Superior temporal gyrus (tissue), 1 donor: ENCODE data around the gene ITIH5.
"Not testable (repeated sequence)": the region's sequence is repeated elsewhere in the genome, so short reads cannot be mapped to it uniquely, and the experiment has no call there.

ENCODE experiments used
- DNase-seq: peaks from one replicate; pipeline ENCODE4 v3.0.0-alpha.2; 2016; ENCODE audit errors: extremely low spot score

ITIH5 gene

GRCh38 chr10:7666253-7667023 lies at the start of gene ITIH5:
ITIH5 (minus strand) TSS chr10:7666966; CDS start chr10:7666892, 74 bp downstream.
- no peak for DNase-seq

- DNase-seq, result no peak
These were observed 48.7 kb upstream of the ITIH5 start for GRCh38 chr10:7715515-7715914.

DNA sequence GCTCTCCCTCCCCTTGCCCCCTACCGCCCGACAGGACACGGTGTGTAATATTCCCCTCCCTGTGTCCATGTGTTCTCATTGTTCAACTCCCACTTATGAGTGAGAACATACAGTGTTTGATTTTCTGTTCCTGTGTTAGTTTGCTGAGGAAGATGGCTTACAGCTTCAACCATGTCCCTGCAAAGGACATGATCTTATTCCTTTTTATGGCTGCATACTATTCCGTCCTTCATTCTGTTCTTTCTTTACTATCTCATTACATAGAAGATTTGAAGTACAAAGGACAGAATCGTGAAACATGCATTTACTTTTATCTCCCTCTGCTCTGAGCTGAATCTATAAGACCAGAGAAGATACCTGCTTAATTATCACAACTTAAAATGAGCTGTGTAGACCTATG lies 44.3 kb upstream of the ITIH5 start:
- DNase-seq, result not testable (repeated sequence)

GRCh38 chr10:7710446-7710845 lies 43.7 kb upstream of the ITIH5 start:
- no peak for DNase-seq

GRCh38 chr10:7708832-7709231 lies 42.1 kb upstream of the ITIH5 start:
- DNase-seq, result no peak

GRCh38 chr10:7707858-7708622 lies 41.3 kb upstream of the ITIH5 start:
- no peak for DNase-seq

GRCh38 chr10:7707102-7707501 lies 40.3 kb upstream of the ITIH5 start:
- DNase-seq, result no peak

- DNase-seq, result no peak
These were observed 39.8 kb upstream of the ITIH5 start for GRCh38 chr10:7706534-7707073.

GRCh38 chr10:7705341-7705740 lies 38.6 kb upstream of the ITIH5 start:
- DNase-seq, result no peak

DNA sequence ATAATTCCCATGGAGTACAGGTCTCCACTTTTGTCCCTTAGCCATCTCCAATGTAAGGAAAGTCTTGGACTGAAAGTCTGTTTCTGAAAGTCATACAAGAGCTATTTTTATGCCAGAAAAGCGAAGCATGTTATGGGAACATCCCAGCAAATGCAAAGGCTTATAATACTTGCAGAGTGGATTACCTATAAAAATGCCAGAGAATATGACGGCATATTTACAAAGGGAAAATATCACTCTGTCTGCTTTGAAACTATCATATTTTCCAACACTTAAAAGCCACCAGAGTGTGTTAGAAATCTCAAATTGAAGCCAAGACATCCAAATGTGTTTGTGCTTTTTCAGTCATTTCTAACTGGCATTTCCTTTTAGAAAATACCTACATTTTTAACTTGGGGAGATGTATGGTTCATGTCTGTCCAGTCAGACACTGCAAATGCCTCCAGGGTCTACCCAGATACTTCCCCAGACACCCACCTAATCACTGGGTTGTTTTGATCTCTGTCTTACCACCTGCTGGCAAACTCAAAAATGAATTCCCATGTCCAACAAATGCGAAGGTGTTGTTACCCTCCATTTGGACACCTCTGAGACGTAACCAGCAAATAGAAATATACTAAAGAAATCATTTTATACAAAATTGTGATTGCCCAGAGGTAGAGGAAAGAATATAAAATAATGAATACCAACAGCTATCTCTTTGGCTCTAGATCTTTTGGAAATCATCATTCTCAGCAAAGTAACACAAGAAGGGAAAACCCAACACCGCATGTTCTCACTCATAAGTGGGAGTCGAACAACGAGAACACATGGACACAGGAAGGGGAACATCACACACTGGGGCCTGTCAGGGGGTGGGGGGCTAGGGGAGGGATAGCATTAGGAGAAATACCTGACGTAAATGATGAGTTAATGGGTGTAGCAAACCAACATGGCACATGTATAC lies 37.6 kb upstream of the ITIH5 start:
- no peak for DNase-seq

DNA sequence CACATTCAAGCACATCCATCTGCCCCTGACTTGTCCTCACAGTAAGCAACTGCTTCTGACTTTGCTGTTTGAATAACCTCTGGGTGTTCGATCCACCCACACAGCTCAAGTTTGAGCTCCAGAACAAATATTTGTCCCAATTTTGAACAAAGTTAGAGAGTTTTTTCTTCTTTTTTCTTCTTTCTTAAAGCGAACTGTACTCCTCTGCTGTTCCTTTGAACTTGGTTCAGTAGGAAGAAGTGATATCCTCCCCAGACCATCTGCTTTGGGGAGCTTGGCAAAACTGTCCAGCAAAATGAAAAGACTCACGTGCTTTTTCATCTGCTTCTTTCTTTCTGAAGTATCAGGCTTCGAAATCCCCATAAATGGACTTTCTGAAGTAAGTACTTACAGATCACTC lies 36.4 kb upstream of the ITIH5 start, which contains the start of gene ITIH2:
Gene ITIH2 (plus strand): TSS at position 177 of the 400 bp plus-strand sequence. CDS start 119 bp downstream, at position 296.
- DNase-seq, result no peak

DNA sequence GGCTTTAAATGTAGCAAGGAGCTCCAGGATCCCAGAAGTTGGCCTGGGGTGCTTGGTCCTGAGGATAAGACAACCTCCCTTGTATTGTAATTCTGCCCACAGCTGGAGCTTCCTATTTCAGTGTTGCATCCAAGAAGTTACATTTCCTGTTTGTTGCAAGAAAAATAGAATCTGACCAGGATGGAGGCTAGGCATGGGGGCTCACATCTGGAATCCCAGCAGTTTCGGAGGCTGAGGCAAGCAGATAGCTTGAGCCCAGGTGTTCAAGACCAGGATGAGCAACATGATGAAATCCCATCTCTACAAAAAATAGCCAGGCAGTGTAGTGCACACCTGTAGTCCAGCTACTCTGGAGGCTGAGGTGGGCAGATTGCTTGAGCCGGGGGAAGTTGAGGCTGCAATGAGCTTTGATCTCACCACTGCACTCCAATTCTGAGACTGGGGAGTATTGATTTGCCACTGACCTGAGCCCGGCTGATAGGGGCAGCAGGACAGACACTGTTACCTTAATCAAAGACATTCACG lies 35.6 kb upstream of the ITIH5 start:
- DNase-seq, result no peak

GRCh38 chr10:7701158-7701742 lies 34.5 kb upstream of the ITIH5 start:
- DNase-seq, result no peak

DNA sequence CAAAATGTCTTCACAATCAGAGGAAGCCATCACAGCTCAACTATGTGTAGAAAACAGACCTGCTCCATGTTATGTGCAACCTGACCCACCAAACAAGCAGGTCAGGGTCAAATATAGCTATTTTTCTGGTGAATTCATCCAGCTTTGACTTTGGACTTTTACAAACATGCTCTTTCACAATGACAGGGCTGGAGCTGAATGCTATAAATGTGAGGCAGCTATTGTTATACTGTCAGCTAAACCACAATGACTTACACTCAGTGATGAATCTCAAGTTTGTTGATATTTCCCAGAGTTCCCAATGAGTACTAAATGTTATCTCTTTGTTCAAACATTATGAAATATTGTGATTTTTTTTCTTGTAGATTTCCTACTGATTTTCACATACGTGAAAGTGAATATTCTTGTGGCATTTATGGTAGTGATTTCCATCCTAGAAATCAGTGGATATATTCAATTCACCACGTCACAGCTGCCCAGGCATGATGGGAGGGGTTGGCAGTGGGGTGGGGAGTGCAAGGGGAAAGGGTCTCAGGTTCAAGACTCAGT lies 33.9 kb upstream of the ITIH5 start:
- peak; percentile 22 for DNase-seq

DNA sequence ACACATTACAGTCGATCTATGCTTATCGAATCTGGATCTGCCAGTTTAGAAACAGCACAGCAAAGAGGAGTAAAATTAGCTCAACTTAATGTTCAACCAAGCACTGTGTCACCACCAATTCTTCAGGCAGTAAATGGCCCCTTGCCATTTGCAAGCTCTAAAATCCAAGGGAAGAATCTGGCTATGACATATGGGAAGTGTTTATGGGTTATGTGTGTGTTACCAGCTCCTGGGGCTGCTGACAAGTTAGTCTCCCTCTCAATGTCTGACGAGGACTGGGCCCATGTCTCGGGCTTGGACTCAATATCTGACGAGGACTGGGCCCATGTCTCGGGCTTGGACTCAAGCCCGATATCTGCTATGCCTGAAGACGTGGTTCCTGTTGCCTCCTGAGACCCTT lies 30.7 kb upstream of the ITIH5 start:
- no peak for DNase-seq

- DNase-seq, result no peak
These were observed 29.8 kb upstream of the ITIH5 start for GRCh38 chr10:7696545-7696944.

DNA sequence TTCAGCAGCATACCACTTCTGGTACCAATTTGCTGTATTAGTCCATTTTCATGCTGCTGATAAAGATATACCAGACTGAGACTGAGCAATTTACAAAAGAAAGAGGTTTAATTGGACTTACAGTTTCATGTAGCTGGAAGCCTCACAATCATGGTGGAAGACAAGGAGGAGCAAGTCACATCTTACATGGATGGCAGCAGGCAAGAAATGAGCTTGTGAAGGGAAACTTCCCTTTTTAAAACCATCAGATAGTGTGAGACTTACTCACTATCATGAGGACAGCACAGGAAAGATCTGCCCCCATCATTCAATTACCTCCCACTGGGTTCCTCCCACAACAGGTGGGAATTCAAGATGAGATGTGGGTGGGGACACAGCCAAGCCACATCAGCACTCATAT lies 26.4 kb upstream of the ITIH5 start:
- DNase-seq, result not testable (repeated sequence)

DNA sequence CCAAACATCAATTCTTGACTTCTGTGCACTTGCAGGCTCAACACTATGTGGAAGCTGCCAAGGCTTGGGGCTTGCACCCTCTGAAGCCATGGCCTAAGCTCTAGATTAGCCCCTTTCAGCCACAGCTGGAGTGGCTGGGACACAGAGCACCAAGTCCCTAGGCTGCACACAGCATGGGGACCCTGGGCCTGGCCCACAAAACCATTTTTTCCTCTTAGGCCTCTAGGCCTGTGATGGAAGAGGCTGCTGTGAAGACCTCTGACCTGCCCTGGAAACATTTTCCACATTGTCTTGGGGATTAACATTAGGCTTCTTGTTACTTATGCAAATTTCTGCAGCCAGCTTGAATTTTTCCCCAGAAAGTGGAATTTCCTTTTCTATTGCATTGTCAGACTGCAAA lies 25.6 kb upstream of the ITIH5 start:
- DNase-seq, result not testable (repeated sequence)

DNA sequence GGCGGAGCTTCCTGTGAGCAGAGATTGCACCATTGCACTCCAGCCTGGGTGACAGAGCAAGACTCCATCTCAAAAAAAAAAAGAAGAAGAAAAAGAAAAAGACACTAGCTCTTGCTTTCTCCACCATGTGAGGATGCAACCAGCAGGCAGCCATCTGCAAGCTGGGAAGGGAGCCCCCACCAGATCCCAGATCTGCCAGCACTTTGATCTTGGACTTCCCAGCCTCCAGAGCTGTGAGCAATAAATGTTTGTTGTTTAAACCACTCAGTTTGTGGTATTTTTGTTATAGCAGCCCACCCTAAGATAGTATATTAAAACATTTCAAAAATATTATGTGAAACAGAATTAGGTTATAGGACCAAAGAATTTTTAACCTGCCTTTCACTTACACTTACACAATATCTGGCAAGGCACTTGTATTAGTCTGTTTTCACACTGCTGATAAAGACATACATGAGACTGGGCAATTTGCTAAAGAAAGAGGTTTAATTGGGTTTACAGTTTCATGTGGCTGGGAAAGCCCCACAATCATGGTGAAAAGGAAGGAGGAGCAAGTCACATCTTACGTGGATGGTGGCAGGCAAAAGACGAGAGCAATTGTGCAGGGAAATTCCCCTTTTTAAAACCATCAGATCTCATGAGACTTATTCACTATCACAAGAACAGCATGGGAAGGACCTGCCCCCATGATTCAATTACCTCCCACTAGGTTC lies 24.3 kb upstream of the ITIH5 start:
- not testable (repeated sequence) for DNase-seq

DNA sequence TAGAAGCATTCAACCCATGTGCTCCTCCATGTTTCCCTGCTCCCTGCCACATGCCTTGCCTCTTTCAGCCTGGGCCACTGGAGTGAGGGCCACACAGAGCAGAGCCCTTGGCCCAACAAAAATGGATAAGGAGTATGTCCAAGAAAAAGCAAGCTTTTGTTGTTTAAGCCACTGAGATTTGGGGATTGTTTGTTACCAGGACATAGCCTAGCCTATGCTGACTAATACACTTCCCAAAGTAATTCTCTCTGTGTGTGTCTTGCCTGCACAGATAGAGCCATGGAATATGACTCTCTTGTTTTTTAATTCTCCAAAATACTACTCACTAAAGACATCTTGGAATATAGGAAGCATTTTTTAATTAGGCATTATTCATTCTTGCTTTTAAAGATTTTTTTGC lies 22.8 kb upstream of the ITIH5 start:
- no peak for DNase-seq
